ENCODE data around the gene MYO9B.

DNA sequence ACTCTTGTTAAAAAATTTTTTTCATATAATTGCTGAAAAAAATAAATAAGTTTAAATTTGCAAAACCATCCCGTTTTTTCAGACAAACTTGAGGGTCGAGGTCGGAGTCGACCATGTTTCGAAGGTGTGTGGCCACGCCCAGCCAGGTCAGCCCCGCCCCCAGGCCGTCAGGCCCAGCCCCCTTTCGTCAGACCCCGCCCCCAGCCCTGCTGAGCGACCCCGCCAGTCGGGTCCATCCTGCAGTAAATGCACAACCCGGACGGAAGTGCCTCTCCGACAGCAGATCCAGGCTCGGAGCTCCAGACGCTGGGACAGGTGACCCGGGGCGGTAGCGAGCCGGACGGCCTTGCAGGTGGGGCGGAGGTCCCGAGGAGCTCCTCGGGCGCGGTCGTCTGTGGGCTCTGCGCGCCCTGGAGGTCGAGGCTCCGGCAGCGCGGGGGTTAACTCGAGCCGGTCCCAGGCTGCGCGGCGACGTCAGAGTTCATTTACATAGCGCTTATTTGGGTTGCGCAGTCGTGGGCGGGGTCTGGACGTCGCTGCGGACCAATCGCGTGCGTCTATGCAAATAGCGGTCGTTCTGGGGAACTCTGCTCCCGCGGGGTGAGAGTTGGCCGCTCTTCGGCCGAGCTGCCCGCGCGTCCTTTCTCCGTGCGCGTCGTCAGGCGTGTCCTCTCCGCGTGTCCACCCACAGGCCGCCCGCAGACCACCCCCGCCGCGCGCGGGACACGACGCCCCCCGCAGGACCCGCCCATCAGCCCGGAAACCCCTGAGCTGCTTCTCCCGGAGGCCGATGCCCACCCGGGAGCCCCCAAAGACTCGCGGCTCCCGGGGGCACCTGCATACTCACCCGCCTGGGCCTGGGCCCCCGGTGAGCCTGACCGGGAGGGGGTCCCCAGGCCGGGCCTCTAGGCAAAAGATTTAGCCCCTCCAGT is 150.7 kb downstream of the MYO9B start, which contains the start of gene OCEL1:
- TF ChIP-seq CTCF (conservative IDR thresholded peaks at IDR 0.05 in 1 of 2, IDR thresholded peaks at IDR 0.05 in 1 of 2; ENCODE audit: extremely low read depth in 1 of 2, insufficient read depth in 1 of 2, low read depth in 1 of 2, low read length in 2 of 2) (no peak), EZH2 (IDR thresholded peaks at IDR 0.05; ENCODE audit: borderline replicate concordance, low read length) (no peak)

Measured in mammary epithelial cell (primary cell).